Stimulated activated CD4-positive, alpha-beta T cell treated with anti-CD3 and anti-CD28 coated beads, Interleukin-1b, Interleukin-23, amount 100 ng/mL, for 4 hours (primary cell): ENCODE results near the gene HECTD1.
"Not testable (repeated sequence)": the region's sequence is repeated elsewhere in the genome, so short reads cannot be mapped to it uniquely, and the experiment has no call there.

Experiments
- DNase-seq, 2 donors: peaks; one replicate each; pipeline ENCODE4 v3.0.0-alpha.2; 2020; ENCODE audit warnings: low read depth in 2 of 2

The HECTD1 gene

GRCh38 chr14:31194661-31195060, 12.9 kb downstream of the HECTD1 start:
- DNase-seq: no peak

GRCh38 chr14:31194095-31194494, 13.5 kb downstream of the HECTD1 start:
- no peak for DNase-seq

- DNase-seq: not testable (repeated sequence)
Measured at GRCh38 chr14:31192544-31192943, 15.0 kb downstream of the HECTD1 start.

- no peak for DNase-seq
Measured at GRCh38 chr14:31190717-31191263, 16.8 kb downstream of the HECTD1 start.

GRCh38 chr14:31190219-31190603, 17.4 kb downstream of the HECTD1 start:
- no peak for DNase-seq

- no peak for DNase-seq
Measured at GRCh38 chr14:31189346-31190218, 18.0 kb downstream of the HECTD1 start.

GRCh38 chr14:31188744-31189143, 18.8 kb downstream of the HECTD1 start:
- no peak for DNase-seq

- DNase-seq: not testable (repeated sequence)
Measured at GRCh38 chr14:31182016-31182415, 25.6 kb downstream of the HECTD1 start.

GRCh38 chr14:31181271-31181670, 26.3 kb downstream of the HECTD1 start:
- no peak for DNase-seq

GRCh38 chr14:31180299-31181051, 27.1 kb downstream of the HECTD1 start:
- no peak for DNase-seq

- no peak for DNase-seq
Measured at GRCh38 chr14:31174433-31174832, 33.2 kb downstream of the HECTD1 start.

- no peak for DNase-seq
Measured at GRCh38 chr14:31173120-31173837, 34.3 kb downstream of the HECTD1 start.

GRCh38 chr14:31172084-31172483, 35.5 kb downstream of the HECTD1 start:
- DNase-seq: no peak

GRCh38 chr14:31170411-31170810, 37.2 kb downstream of the HECTD1 start:
- DNase-seq: no peak

GRCh38 chr14:31169877-31170276, 37.7 kb downstream of the HECTD1 start:
- DNase-seq: no peak

- DNase-seq: no peak
Measured at GRCh38 chr14:31167032-31167431, 40.6 kb downstream of the HECTD1 start.

GRCh38 chr14:31166271-31166561, 41.4 kb downstream of the HECTD1 start:
- DNase-seq: no peak

- DNase-seq: no peak
Measured at GRCh38 chr14:31164115-31164514, 43.5 kb downstream of the HECTD1 start.

GRCh38 chr14:31162910-31163649, 44.5 kb downstream of the HECTD1 start:
- no peak for DNase-seq

GRCh38 chr14:31161274-31161673, 46.3 kb downstream of the HECTD1 start:
- no peak for DNase-seq

- DNase-seq: no peak
Measured at GRCh38 chr14:31159682-31160296, 47.8 kb downstream of the HECTD1 start.
